H1 (cell line): ENCODE data around the gene TMPRSS4. TPM values are rescaled to one million over a fixed set of nuclear protein-coding genes. Genes with fewer than 3 reads are reported as not detected.

ENCODE experiments used
- CTCF ChIA-PET: fragments of 300-600 bp; sonication (Branson Sonifier 250); formaldehyde crosslinking; loops from one replicate; lab custom pipeline; 2021; ENCODE audit not compliant: partially characterized antibody; lab: Charles Lee
- POLR2A ChIA-PET: fragments of 300-600 bp; sonication (Branson Sonifier 250); formaldehyde crosslinking; loops from one replicate; lab custom pipeline; 2021; ENCODE audit warnings: inconsistent platforms; ENCODE audit not compliant: partially characterized antibody; lab: Charles Lee
- DNase-seq, 2 experiments: peaks; one replicate each; pipeline versions ENCODE4 v3.0.0 to v3.0.0-alpha.2; 2010 to 2022; ENCODE audit warnings: low spot score in 2 of 2, low read depth in 1 of 2, mixed read lengths in 1 of 2
- FAIRE-seq: peaks from 2 replicates; lab custom pipeline; 2011; peaks lifted over from hg19 to GRCh38; lab: Jason Lieb, UNC
- H2AFZ ChIP-seq: 2 replicates; pipeline ENCODE4 v1.8.1; 2012; ENCODE audit warnings: low read length, inconsistent platforms
- H2AK5ac ChIP-seq: 2 replicates; pipeline ENCODE4 v1.6.1; 2013; ENCODE audit warnings: low read depth, low read length
- H2BK120ac ChIP-seq: replicated peaks from 2 replicates; pipeline ENCODE3; 2013; ENCODE audit warnings: low read depth, low read length, inconsistent platforms
- H2BK12ac ChIP-seq: 2 replicates; pipeline ENCODE4 v1.6.1; 2013; ENCODE audit warnings: low read depth, low read length
- H2BK15ac ChIP-seq: 2 replicates; pipeline ENCODE4 v1.6.1; 2013; ENCODE audit warnings: low read length
- H2BK20ac ChIP-seq: 2 replicates; pipeline ENCODE4 v1.6.1; 2013; ENCODE audit warnings: low read length
- H2BK5ac ChIP-seq: 2 replicates; pipeline ENCODE4 v1.6.1; 2013; ENCODE audit warnings: low read depth, low read length
- H3K14ac ChIP-seq: 2 replicates; pipeline ENCODE4 v1.6.1; 2013; ENCODE audit warnings: inconsistent platforms; ENCODE audit not compliant: insufficient read length
- H3K18ac ChIP-seq: 2 replicates; pipeline ENCODE4 v1.6.1; 2013; ENCODE audit warnings: low read length; ENCODE audit errors: extremely low read depth
- H3K23ac ChIP-seq: 2 replicates; pipeline ENCODE4 v1.6.1; 2013; ENCODE audit warnings: inconsistent platforms; ENCODE audit not compliant: insufficient read length
- H3K23me2 ChIP-seq: 2 replicates; pipeline ENCODE4 v1.6.1; 2013; ENCODE audit warnings: low read depth, low read length
- H3K27ac ChIP-seq: 2 replicates; pipeline ENCODE4 v1.6.1; 2011; ENCODE audit warnings: low read depth, low read length, inconsistent platforms
- H3K27me3 ChIP-seq, 4 experiments: replicated peaks in 1 of 4; 1 replicate in 1 of 4; 2 replicates in 3 of 4; pipeline versions ENCODE4 v1.6.1 to v1.8.1; 2011 to 2013; ENCODE audit warnings: low read length in 3 of 4, mild to moderate bottlenecking in 3 of 4, inconsistent platforms in 2 of 4, mixed read lengths in 2 of 4, moderate library complexity in 1 of 4; ENCODE audit not compliant: control insufficient read depth in 3 of 4, insufficient read depth in 3 of 4; ENCODE audit errors: extremely low read depth in 1 of 4
- H3K36me3 ChIP-seq, 4 experiments: 2 replicates each; pipeline versions ENCODE4 v1.6.1 to v1.8.1; 2011 to 2013; ENCODE audit warnings: mild to moderate bottlenecking in 4 of 4, low read length in 3 of 4, moderate library complexity in 2 of 4, control low read depth in 1 of 4, inconsistent platforms in 1 of 4; ENCODE audit not compliant: insufficient read depth in 4 of 4, control insufficient read depth in 2 of 4
- H3K4ac ChIP-seq: replicated peaks from 2 replicates; pipeline ENCODE3; 2013; ENCODE audit warnings: low read length, low read depth, mixed read lengths, inconsistent platforms; ENCODE audit not compliant: insufficient read length
- H3K4me1 ChIP-seq, 4 experiments: replicated peaks in 1 of 4; 1 replicate in 1 of 4; 2 replicates in 3 of 4; pipeline versions ENCODE4 v1.6.1 to v1.8.1; 2011 to 2013; ENCODE audit warnings: low read length in 3 of 4, inconsistent platforms in 2 of 4, mixed read lengths in 1 of 4; ENCODE audit not compliant: insufficient read depth in 4 of 4, control insufficient read depth in 3 of 4
- H3K4me2 ChIP-seq, 2 experiments: 2 replicates each; pipeline versions ENCODE4 v1.6.1 to v1.8.1; 2011 to 2013; ENCODE audit warnings: low read depth in 2 of 2, low read length in 2 of 2, control low read depth in 1 of 2, inconsistent platforms in 1 of 2, mild to moderate bottlenecking in 1 of 2; ENCODE audit not compliant: insufficient read depth in 1 of 2
- H3K4me3 ChIP-seq, 4 experiments: fragments of 200-600, 300-600 bp in 1 of 4; sonication (generic), shearing (Covaris generic), sonication (Bioruptor Twin) in 1 of 4; 2 replicates each; pipeline versions ENCODE4 v1.5.1 to v1.8.1; 2011 to 2016; ENCODE audit warnings: low read length in 4 of 4, low read depth in 3 of 4, control low read depth in 2 of 4, inconsistent platforms in 2 of 4, mild to moderate bottlenecking in 2 of 4, mixed read lengths in 1 of 4, moderate library complexity in 1 of 4; ENCODE audit not compliant: insufficient read depth in 2 of 4; ENCODE audit errors: extremely low read depth in 1 of 4
- H3K56ac ChIP-seq: replicated peaks from 2 replicates; pipeline ENCODE3; 2013; ENCODE audit warnings: low read depth, mild to moderate bottlenecking, mixed read lengths, low read length, inconsistent platforms; ENCODE audit not compliant: insufficient read length
- H3K79me1 ChIP-seq: 2 replicates; pipeline ENCODE4 v1.6.1; 2013; ENCODE audit warnings: low read depth, low read length, control low read depth
- H3K79me2 ChIP-seq, 2 experiments: 2 replicates each; pipeline versions ENCODE4 v1.6.1 to v1.8.1; 2012 to 2013; ENCODE audit warnings: low read length in 2 of 2, mild to moderate bottlenecking in 2 of 2, inconsistent platforms in 1 of 2; ENCODE audit not compliant: insufficient read depth in 2 of 2, control insufficient read depth in 1 of 2
- H3K9ac ChIP-seq, 4 experiments: replicated peaks in 1 of 4; 1 replicate in 1 of 4; 2 replicates in 3 of 4; pipeline versions ENCODE4 v1.6.1 to v1.8.1; 2011 to 2013; ENCODE audit warnings: low read depth in 3 of 4, low read length in 3 of 4, control low read depth in 2 of 4, mild to moderate bottlenecking in 2 of 4, moderate library complexity in 2 of 4, inconsistent platforms in 1 of 4; ENCODE audit errors: extremely low read depth in 1 of 4
- H3K9me3 ChIP-seq, 2 experiments: 2 replicates each; pipeline versions ENCODE4 v1.6.1 to v1.8.1; 2012 to 2013; ENCODE audit warnings: mild to moderate bottlenecking in 2 of 2, moderate library complexity in 2 of 2, control low read depth in 1 of 2, inconsistent platforms in 1 of 2, low read depth in 1 of 2, low read length in 1 of 2, mixed read lengths in 1 of 2; ENCODE audit not compliant: insufficient read depth in 2 of 2
- H4K20me1 ChIP-seq, 2 experiments: replicated peaks in 1 of 2; 2 replicates each; pipeline versions ENCODE3 to v1.8.1; 2011 to 2013; ENCODE audit warnings: inconsistent platforms in 2 of 2, low read length in 2 of 2, mild to moderate bottlenecking in 1 of 2; ENCODE audit not compliant: insufficient read depth in 2 of 2, control insufficient read depth in 1 of 2
- H4K5ac ChIP-seq: 2 replicates; pipeline ENCODE4 v1.6.1; 2013; ENCODE audit warnings: low read length, low read depth, mixed read lengths, inconsistent platforms; ENCODE audit not compliant: insufficient read length
- H4K8ac ChIP-seq: 2 replicates; pipeline ENCODE4 v1.8.0; 2013; ENCODE audit warnings: mild to moderate bottlenecking, moderate library complexity, low read length, inconsistent platforms; ENCODE audit not compliant: insufficient read depth; ENCODE audit errors: extremely low read depth
- H4K91ac ChIP-seq: replicated peaks from 2 replicates; pipeline ENCODE3; 2013; ENCODE audit warnings: low read length, mixed read lengths, inconsistent platforms; ENCODE audit not compliant: insufficient read length
- BRCA1 ChIP-seq: IDR thresholded peaks from 2 replicates; pipeline ENCODE4 v1.6.1; 2012; ENCODE audit warnings: low read depth, low read length, improper control_type of control experiment
- POLR2AphosphoS5 ChIP-seq: IDR thresholded peaks from 2 replicates; pipeline ENCODE4 v1.6.1; 2011; ENCODE audit warnings: low read depth, low read length
- SAP30 ChIP-seq: fragments of 300-600 bp; sonication (generic); IDR thresholded peaks from 2 replicates; pipeline ENCODE4 v1.7.1; 2012; ENCODE audit warnings: low read length, moderate library complexity, mild to moderate bottlenecking, inconsistent platforms; ENCODE audit not compliant: insufficient read depth, insufficient replicate concordance
- SIN3A ChIP-seq, 2 experiments: IDR thresholded peaks in 1 of 2; conservative IDR thresholded peaks in 1 of 2; 2 replicates each; pipeline ENCODE4 v1.6.1; 2011 to 2012; ENCODE audit warnings: low read length in 2 of 2, improper control_type of control experiment in 1 of 2, low read depth in 1 of 2, mild to moderate bottlenecking in 1 of 2
- WGBS, 2 experiments: shearing (Covaris generic) in 1 of 2; methylation state at CpG; one replicate each; pipeline versions ENCODE4 v1.1.6 to v1.1.7; 2013 to 2015; ENCODE audit warnings: low lambda C conversion rate in 2 of 2, mixed read lengths in 2 of 2, inconsistent platforms in 1 of 2, low coverage in 1 of 2, missing lambda C conversion rate in 1 of 2; ENCODE audit not compliant: insufficient replicate concordance in 2 of 2, insufficient coverage in 1 of 2, insufficient read length in 1 of 2; ENCODE audit errors: extremely low coverage in 1 of 2, missing lambda C conversion rate in 1 of 2; 5-methylcytosine and 5-hydroxymethylcytosine counted together
- polyA plus RNA-seq, 7 experiments: library from polyadenylated mRNA; depleted of rRNA in 3 of 7; stranded (reverse) in 5 of 7; unstranded in 2 of 7; fragments of >200 nt in 5 of 7; fragments of 200-250 nt in 2 of 7; gene quantifications; 1 replicate in 5 of 7; 2 replicates in 1 of 7; 4 replicates in 1 of 7; pipeline versions ENCODE4 v1.2.1 to v1.2.3, GENCODE V29; 2011 to 2013; ENCODE audit warnings: missing spikeins in 2 of 7, mixed read lengths in 2 of 7
- total RNA-seq: library from RNA; stranded (reverse); fragmentation: NEBNext Ultra II Directional; extraction: Animal tissue kit (Norgen Biotek cat#: 25700); gene quantifications from 2 replicates; pipeline ENCODE4 v1.2.1, GENCODE V29; 2021
- TF ChIP-seq, protein P1 (sequence below): IDR thresholded peaks from 2 replicates; pipeline ENCODE4 v1.6.1; 2012; ENCODE audit warnings: inconsistent platforms
- TF ChIP-seq, protein P2 (sequence below): IDR thresholded peaks from 2 replicates; pipeline ENCODE4 v1.6.1; 2012; ENCODE audit warnings: inconsistent platforms

TMPRSS4 gene
- total and polyA plus RNA-seq, 2 of the 8 experiments (the other 6 are each of a cell fraction or from before 2014, with no cell fraction given) = 0.11 to 0.58 TPM

DNA sequence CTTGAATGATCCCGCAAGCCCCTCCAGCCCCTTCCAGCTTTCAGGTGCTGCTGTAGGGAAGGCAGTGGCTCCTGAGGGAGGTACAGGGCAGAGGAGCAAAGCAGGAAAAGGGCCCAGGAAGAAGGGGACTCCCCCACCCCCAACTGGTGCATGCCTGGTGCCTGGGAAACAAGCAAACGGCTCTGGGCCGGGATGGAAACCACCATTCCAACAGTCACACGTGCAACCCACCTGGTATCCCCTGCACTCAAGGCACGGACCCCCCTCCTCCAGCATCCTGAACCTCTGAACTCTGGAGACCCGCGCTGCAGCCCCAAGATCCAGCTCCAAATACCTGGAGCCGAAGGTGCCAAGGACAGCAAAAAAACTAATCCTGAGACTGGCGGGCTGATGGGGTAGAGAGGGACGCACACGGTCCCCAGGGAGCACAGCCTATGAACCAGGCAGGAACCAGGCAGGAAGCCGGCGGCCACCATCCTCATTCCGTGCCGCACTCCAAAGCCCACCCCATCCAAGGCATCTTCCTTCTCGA, 75.2 kb downstream of the TMPRSS4 start:
- FAIRE-seq (no peak), DNase-seq (no peak)
- Histone ChIP-seq H3K4me2 (peak overlapping the region; percentile 91 to 98), H3K79me2 (no peaks in the 10 kb centered on the region), H4K8ac (no peak overlapping the region), H3K9me3 (no peaks in the 10 kb centered on the region), H4K5ac (no peak overlapping the region), H3K23me2 (peaks cover 27% of the 10 kb centered on the region), H3K79me1 (no peaks in the 10 kb centered on the region), H2BK20ac (no peak overlapping the region), H3K14ac (no peak overlapping the region), H3K9ac (no peak overlapping the region; a peak in 1 of 7 replicates), H3K23ac (no peak overlapping the region), H4K20me1 (no peaks in the 10 kb centered on the region), H3K4me1 (peaks cover 4 to 61% (median 42%) of the 10 kb centered on the region in 4 experiments), H2AK5ac (no peak overlapping the region), H3K4ac (no peak overlapping the region), H2AFZ (peak overlapping the region; percentile 37; the same call in 1 of the 2 replicates), H4K91ac (no peak overlapping the region), H3K18ac (peak overlapping the region; percentile 40; the same call in 1 of the 2 replicates), H2BK120ac (no peak overlapping the region), H2BK12ac (peak overlapping the region; percentile 94; the same call in 1 of the 2 replicates), H3K36me3 (no peaks in the 10 kb centered on the region), H2BK15ac (no peak overlapping the region), H3K27me3 (peaks cover 29 to 69% (median 66%) of the 10 kb centered on the region in 4 experiments), H2BK5ac (peak overlapping the region; percentile 45; the same call in 1 of the 2 replicates), H3K27ac (no peak overlapping the region), H3K56ac (no peak overlapping the region), H3K4me3 (peak overlapping the region; percentile 68 to 96 (median 77))
- ChIA-PET POLR2A (interaction anchor here (1.0 to 1.7 kb wide), 3 partner anchors 18 to 28 kb away, joined by 3 to 12 read pairs (median 4); no protein-coding TSS in a partner anchor), CTCF (interaction anchor here (1.9 to 12.7 kb wide), 2 partner anchors 9 to 19 kb away, joined by 10 to 245 read pairs; no protein-coding TSS in a partner anchor)
- WGBS, 2 experiments = 2% methylated on average over 16 of the region's 16 CpGs; no CpG with 5 or more reads in 1 of the 2 experiments
- TF ChIP-seq, protein P1, sequence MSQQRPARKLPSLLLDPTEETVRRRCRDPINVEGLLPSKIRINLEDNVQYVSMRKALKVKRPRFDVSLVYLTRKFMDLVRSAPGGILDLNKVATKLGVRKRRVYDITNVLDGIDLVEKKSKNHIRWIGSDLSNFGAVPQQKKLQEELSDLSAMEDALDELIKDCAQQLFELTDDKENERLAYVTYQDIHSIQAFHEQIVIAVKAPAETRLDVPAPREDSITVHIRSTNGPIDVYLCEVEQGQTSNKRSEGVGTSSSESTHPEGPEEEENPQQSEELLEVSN = peak; percentile 45; the same call in 1 of the 2 replicates
- peak; percentile 48 for TF ChIP-seq SAP30
- TF ChIP-seq POLR2AphosphoS5 = no peak
- no peak for TF ChIP-seq BRCA1
- TF ChIP-seq SIN3A (conservative IDR thresholded peaks at IDR 0.05 in 1 of 2, IDR thresholded peaks at IDR 0.05 in 1 of 2; ENCODE audit: low read depth in 1 of 2, low read length in 2 of 2) = 0 out of 4 replicates have a peak, but pooled peaks of 1 of the 2 experiments have one; percentile 47
- TF ChIP-seq, protein P2, sequence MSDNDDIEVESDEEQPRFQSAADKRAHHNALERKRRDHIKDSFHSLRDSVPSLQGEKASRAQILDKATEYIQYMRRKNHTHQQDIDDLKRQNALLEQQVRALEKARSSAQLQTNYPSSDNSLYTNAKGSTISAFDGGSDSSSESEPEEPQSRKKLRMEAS = peak; percentile 64
